Upper lobe of left lung (tissue), 4 donors: Measurements from ENCODE around the gene UBALD1.

Experiments used
- CTCF ChIP-seq, 6 experiments: fragments of 450-650 bp in 4 of 6; fragments of 200-600 bp in 2 of 6; sonication (generic) in 2 of 6; IDR thresholded peaks; one replicate each; pipeline ENCODE4 v1.5.1; 2016 to 2019; ENCODE audit warnings: antibody characterized with exemption in 6 of 6
- POLR2A ChIP-seq, 4 donors: fragments of 450-650 bp; IDR thresholded peaks; one replicate each; pipeline ENCODE4 v1.5.1; 2016 to 2017; ENCODE audit warnings: antibody characterized with exemption in 4 of 4, mild to moderate bottlenecking in 2 of 4

DNA sequence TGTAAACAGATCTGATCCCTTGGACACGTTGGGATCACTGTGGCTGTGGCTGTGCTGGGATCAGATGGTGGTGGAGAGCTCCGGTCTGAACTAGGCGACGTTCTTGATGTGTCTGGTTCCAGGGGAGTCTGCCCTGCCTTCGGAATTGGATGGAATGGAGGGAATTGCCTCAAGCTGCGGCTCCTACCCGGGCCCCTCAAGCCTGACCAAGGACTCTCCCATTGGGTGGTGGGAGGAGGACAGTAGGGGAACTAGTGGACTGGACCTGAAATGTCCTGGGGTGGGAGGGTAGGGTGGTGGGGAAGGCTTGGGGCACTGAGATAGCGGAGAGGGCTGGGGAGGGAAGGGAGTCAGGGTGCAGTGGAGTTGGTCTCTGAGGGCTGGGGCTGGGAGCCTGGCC is 3.2 kb upstream of the UBALD1 start:
- TF ChIP-seq POLR2A (IDR thresholded peaks at IDR 0.05) (no peak), CTCF (IDR thresholded peaks at IDR 0.05) (no peak)
